ENCODE results near the gene CMIP. TPM values are rescaled to one million over a fixed set of nuclear protein-coding genes. Genes with fewer than 3 reads are reported as not detected.

Gene CMIP
- total and polyA plus RNA-seq, 10 of the 15 experiments (the other 5 are each of a cell fraction or from before 2014, with no cell fraction given): 1.2 to 43.2 (median 4.4) TPM

DNA sequence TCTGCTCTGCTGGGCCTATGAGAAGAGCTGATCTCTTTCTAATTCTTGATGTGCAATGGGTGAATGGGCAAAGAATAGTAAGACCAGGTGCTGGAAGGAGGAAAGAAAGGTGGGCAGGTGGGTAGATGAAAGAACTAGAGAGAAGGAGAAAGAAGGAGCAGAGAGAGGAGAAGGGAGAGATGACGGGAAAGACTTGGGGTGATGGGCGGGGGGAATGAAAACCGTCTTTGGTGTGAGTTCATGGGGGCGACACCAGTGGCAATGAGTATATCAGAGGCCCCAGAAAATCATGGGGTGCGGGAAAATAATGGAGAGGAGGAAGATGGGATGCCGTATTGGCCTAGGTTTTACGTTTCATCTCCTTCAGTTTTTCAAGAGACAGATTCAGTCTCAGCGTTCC, 205.7 kb downstream of the CMIP start:
- H4K20me1 ChIP-seq (ENCODE audit: control insufficient read depth, insufficient read depth): no peaks in the 10 kb centered on the region
- H2AFZ ChIP-seq (ENCODE audit: control insufficient read depth, low read depth, low read length): no peak overlapping the region
- ATAC-seq: no peak
- H3K79me2 ChIP-seq (ENCODE audit: control insufficient read depth, insufficient read depth, low read length): no peaks in the 10 kb centered on the region
- no peak overlapping the region for H3K9ac ChIP-seq (ENCODE audit: control insufficient read depth, insufficient read depth, low read length)
- RAD21 ChIA-PET (ENCODE audit: unreplicated experiment): no interaction called here
- in situ Hi-C loops (cut with MboI) (no loop called here), intact Hi-C loops (cut with micrococcal nuclease; ENCODE audit: unreplicated experiment) (no loop called here)
- no peak for FAIRE-seq
- H3K9me3 ChIP-seq (replicated peaks; ENCODE audit: control insufficient read depth, insufficient read depth, low read length): no peaks in the 10 kb centered on the region
- no peak overlapping the region for H3K4me3 ChIP-seq
- no peak overlapping the region for H3K4me2 ChIP-seq (ENCODE audit: control insufficient read depth, insufficient read depth)
- CTCF ChIA-PET: no interaction called here
- WGBS (ENCODE audit: insufficient coverage, insufficient replicate concordance, low lambda C conversion rate, missing lambda C conversion rate): 95% methylated on average over 8 of the region's 8 CpGs
- DNase-seq (ENCODE audit: low read depth, low spot score): no peak
- peaks cover 10 to 13% of the 10 kb centered on the region in 2 experiments; a peak in 3 of 4 replicates for H3K36me3 ChIP-seq (ENCODE audit: control insufficient read depth in 2 of 2, insufficient read depth in 2 of 2, low read length in 1 of 2)
- SMC1A ChIA-PET (ENCODE audit: uncharacterized antibody, unreplicated experiment): no interaction called here
- no peak overlapping the region for H3K27ac ChIP-seq (ENCODE audit: control insufficient read depth, insufficient read depth)
- H3K4me1 ChIP-seq (ENCODE audit: control insufficient read depth, insufficient read depth, low read length): peaks cover 13% of the 10 kb centered on the region
- POLR2A ChIA-PET: no interaction called here
- no peaks in the 10 kb centered on the region for H3K27me3 ChIP-seq (replicated peaks in 1 of 2; ENCODE audit: control insufficient read depth in 2 of 2, insufficient read depth in 2 of 2, low read length in 1 of 2)
- no TSS peak for BruUV-seq (replicated peaks)
- no peak for TF ChIP-seq SP1 (IDR thresholded peaks at IDR 0.05; ENCODE audit: low read depth, low read length)
- TF ChIP-seq, protein P1, sequence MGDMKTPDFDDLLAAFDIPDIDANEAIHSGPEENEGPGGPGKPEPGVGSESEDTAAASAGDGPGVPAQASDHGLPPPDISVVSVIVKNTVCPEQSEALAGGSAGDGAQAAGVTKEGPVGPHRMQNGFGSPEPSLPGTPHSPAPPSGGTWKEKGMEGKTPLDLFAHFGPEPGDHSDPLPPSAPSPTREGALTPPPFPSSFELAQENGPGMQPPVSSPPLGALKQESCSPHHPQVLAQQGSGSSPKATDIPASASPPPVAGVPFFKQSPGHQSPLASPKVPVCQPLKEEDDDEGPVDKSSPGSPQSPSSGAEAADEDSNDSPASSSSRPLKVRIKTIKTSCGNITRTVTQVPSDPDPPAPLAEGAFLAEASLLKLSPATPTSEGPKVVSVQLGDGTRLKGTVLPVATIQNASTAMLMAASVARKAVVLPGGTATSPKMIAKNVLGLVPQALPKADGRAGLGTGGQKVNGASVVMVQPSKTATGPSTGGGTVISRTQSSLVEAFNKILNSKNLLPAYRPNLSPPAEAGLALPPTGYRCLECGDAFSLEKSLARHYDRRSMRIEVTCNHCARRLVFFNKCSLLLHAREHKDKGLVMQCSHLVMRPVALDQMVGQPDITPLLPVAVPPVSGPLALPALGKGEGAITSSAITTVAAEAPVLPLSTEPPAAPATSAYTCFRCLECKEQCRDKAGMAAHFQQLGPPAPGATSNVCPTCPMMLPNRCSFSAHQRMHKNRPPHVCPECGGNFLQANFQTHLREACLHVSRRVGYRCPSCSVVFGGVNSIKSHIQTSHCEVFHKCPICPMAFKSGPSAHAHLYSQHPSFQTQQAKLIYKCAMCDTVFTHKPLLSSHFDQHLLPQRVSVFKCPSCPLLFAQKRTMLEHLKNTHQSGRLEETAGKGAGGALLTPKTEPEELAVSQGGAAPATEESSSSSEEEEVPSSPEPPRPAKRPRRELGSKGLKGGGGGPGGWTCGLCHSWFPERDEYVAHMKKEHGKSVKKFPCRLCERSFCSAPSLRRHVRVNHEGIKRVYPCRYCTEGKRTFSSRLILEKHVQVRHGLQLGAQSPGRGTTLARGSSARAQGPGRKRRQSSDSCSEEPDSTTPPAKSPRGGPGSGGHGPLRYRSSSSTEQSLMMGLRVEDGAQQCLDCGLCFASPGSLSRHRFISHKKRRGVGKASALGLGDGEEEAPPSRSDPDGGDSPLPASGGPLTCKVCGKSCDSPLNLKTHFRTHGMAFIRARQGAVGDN (IDR thresholded peaks at IDR 0.05): no peak
- TF ChIP-seq CTCF (IDR thresholded peaks at IDR 0.05 in 2 of 3, conservative IDR thresholded peaks at IDR 0.05 in 1 of 3; ENCODE audit: control insufficient read depth in 2 of 3, extremely low read depth in 1 of 3, insufficient read depth in 1 of 3, low read depth in 3 of 3, low read length in 3 of 3): no peak
- TF ChIP-seq SMAD5 (IDR thresholded peaks at IDR 0.05; ENCODE audit: low read depth): no peak
- no peak for TF ChIP-seq EED (IDR thresholded peaks at IDR 0.05; ENCODE audit: low read depth)
- TF ChIP-seq SMAD1 (IDR thresholded peaks at IDR 0.05; ENCODE audit: low read depth, partially characterized antibody): no peak
- no peak for TF ChIP-seq SKIL (IDR thresholded peaks at IDR 0.05; ENCODE audit: low read depth, poor library complexity, severe bottlenecking)
- TF ChIP-seq NR2F1 (conservative IDR thresholded peaks at IDR 0.05): no peak
- TF ChIP-seq KDM1A (IDR thresholded peaks at IDR 0.05; ENCODE audit: borderline replicate concordance): no peak
- no peak for TF ChIP-seq POLR2AphosphoS5 (IDR thresholded peaks at IDR 0.05; ENCODE audit: low read length)
- no peak for TF ChIP-seq NFXL1 (IDR thresholded peaks at IDR 0.05; ENCODE audit: borderline replicate concordance)
- no peak for TF ChIP-seq MTA3 (IDR thresholded peaks at IDR 0.05; ENCODE audit: borderline replicate concordance, low read length)
- TF ChIP-seq SREBF1 (IDR thresholded peaks at IDR 0.05; ENCODE audit: low read length): no peak
- no peak for TF ChIP-seq NRF1 (conservative IDR thresholded peaks at IDR 0.05; ENCODE audit: low read depth, low read length)

Data from GM12878 (cell line).